ENCODE data around the gene ANKS4B. TPM values are rescaled to one million over a fixed set of nuclear protein-coding genes. Genes with fewer than 3 reads are reported as not detected.
"Not testable (repeated sequence)": the region's sequence is repeated elsewhere in the genome, so short reads cannot be mapped to it uniquely, and the experiment has no call there.

ANKS4B gene
- total and polyA plus RNA-seq, 2 donors (not counting 3 experiments of a cell fraction or from before 2014, with no cell fraction given) = not detected

- FAIRE-seq (no peak), DNase-seq (ENCODE audit: low read depth, low spot score) (no peak)
- intact Hi-C loops (cut with micrococcal nuclease) (no loop called here), dilution Hi-C loops (cut with MboI; ENCODE audit: extremely low pct_ligation_motif_present, low sequenced_read_pairs) (no loop called here)
- Histone ChIP-seq H3K36me3 (ENCODE audit: control insufficient read depth in 2 of 2, extremely low read depth in 1 of 2, insufficient read depth in 2 of 2, low read length in 2 of 2) (no peaks in the 10 kb centered on the region), H3K9ac (replicated peaks; ENCODE audit: extremely low read depth, insufficient read depth, low read length) (no peak overlapping the region), H3K9me3 (replicated peaks; ENCODE audit: control insufficient read depth, insufficient read depth, low read length) (no peaks in the 10 kb centered on the region), H3K79me2 (ENCODE audit: control insufficient read depth, insufficient read depth, low read length) (no peaks in the 10 kb centered on the region), H3K4me3 (replicated peaks in 1 of 3; ENCODE audit: insufficient read depth in 1 of 3, low read depth in 1 of 3, low read length in 3 of 3) (no peak overlapping the region), H3K27ac (ENCODE audit: insufficient read depth, low read depth, low read length) (no peak overlapping the region), H3K4me2 (ENCODE audit: insufficient read depth, low read length) (no peak overlapping the region), H3K9me1 (replicated peaks; ENCODE audit: control insufficient read depth, extremely low read depth, insufficient read depth, low read length) (no peaks in the 10 kb centered on the region), H2AFZ (ENCODE audit: low read depth, low read length) (no peak overlapping the region), H4K20me1 (replicated peaks; ENCODE audit: control insufficient read depth, extremely low read depth, insufficient read depth, low read length) (no peaks in the 10 kb centered on the region), H3K4me1 (ENCODE audit: control insufficient read depth, extremely low read depth, insufficient read depth, low read length) (no peaks in the 10 kb centered on the region), H3K27me3 (ENCODE audit: control insufficient read depth in 2 of 2, insufficient read depth in 2 of 2, low read length in 2 of 2) (peaks cover 6 to 10% of the 10 kb centered on the region in 2 experiments)
- POLR2A ChIA-PET = no interaction called here
- no TSS peak for BruUV-seq (replicated peaks)
- TF ChIP-seq MYC (IDR thresholded peaks at IDR 0.05; ENCODE audit: low read depth, low read length) = no peak
- TF ChIP-seq POLR2AphosphoS5 (IDR thresholded peaks at IDR 0.05; ENCODE audit: insufficient read depth, low read depth, low read length) = no peak
- TF ChIP-seq GATA2 (IDR thresholded peaks at IDR 0.05; ENCODE audit: insufficient read depth, insufficient read length, low read depth, low read length) = no peak
- TF ChIP-seq EZH2 (IDR thresholded peaks at IDR 0.05; ENCODE audit: borderline replicate concordance, low read depth, low read length, severe bottlenecking) = no peak
- TF ChIP-seq JUN (IDR thresholded peaks at IDR 0.05; ENCODE audit: borderline replicate concordance, insufficient read depth, insufficient read length, low read depth) = no peak
- TF ChIP-seq POLR2A (IDR thresholded peaks at IDR 0.05; ENCODE audit: low read depth, low read length) = no peak
- TF ChIP-seq MAX (IDR thresholded peaks at IDR 0.05; ENCODE audit: insufficient read depth, insufficient read length) = no peak
- TF ChIP-seq CTCF (IDR thresholded peaks at IDR 0.05; ENCODE audit: extremely low read depth in 1 of 2, insufficient read depth in 1 of 2, low read depth in 1 of 2, low read length in 2 of 2) = no peak
- TF ChIP-seq FOS (IDR thresholded peaks at IDR 0.05; ENCODE audit: borderline replicate concordance, insufficient read depth, low read length) = no peak
- CTCF ChIA-PET = no interaction called here
Observed at GRCh38 chr16:21272253-21272652, 38.8 kb downstream of the ANKS4B start.

- H3K4me2 ChIP-seq (ENCODE audit: insufficient read depth, low read length); H3K79me2 ChIP-seq (ENCODE audit: control insufficient read depth, insufficient read depth, low read length); POLR2A ChIA-PET; H2AFZ ChIP-seq (ENCODE audit: low read depth, low read length); H3K4me3 ChIP-seq (replicated peaks in 1 of 3; ENCODE audit: insufficient read depth in 1 of 3, low read depth in 1 of 3, low read length in 3 of 3); H3K36me3 ChIP-seq (ENCODE audit: control insufficient read depth in 2 of 2, extremely low read depth in 1 of 2, insufficient read depth in 2 of 2, low read length in 2 of 2); H3K9ac ChIP-seq (replicated peaks; ENCODE audit: extremely low read depth, insufficient read depth, low read length); H3K4me1 ChIP-seq (ENCODE audit: control insufficient read depth, extremely low read depth, insufficient read depth, low read length); FAIRE-seq; BruUV-seq (replicated peaks); H3K9me3 ChIP-seq (replicated peaks; ENCODE audit: control insufficient read depth, insufficient read depth, low read length); DNase-seq (ENCODE audit: low read depth, low spot score); H3K27ac ChIP-seq (ENCODE audit: insufficient read depth, low read depth, low read length); dilution Hi-C loops (cut with MboI; ENCODE audit: extremely low pct_ligation_motif_present, low sequenced_read_pairs); intact Hi-C loops (cut with micrococcal nuclease); H4K20me1 ChIP-seq (replicated peaks; ENCODE audit: control insufficient read depth, extremely low read depth, insufficient read depth, low read length); H3K9me1 ChIP-seq (replicated peaks; ENCODE audit: control insufficient read depth, extremely low read depth, insufficient read depth, low read length): not testable (repeated sequence)
- CTCF ChIA-PET = interaction anchor here (1.0 kb wide), 2 partner anchors 11 kb away, joined by 3 to 4 read pairs; no protein-coding TSS in a partner anchor
- peaks cover 10 to 14% of the 10 kb centered on the region in 2 experiments for H3K27me3 ChIP-seq (ENCODE audit: control insufficient read depth in 2 of 2, insufficient read depth in 2 of 2, low read length in 2 of 2)
Observed at GRCh38 chr16:21272763-21273162, 39.3 kb downstream of the ANKS4B start.

Measured in endothelial cell of umbilical vein (primary cell).